Muscle of leg (tissue), 11 donors: Measurements from ENCODE around the gene NFKB1. TPM values are rescaled to one million over a fixed set of nuclear protein-coding genes. Genes with fewer than 3 reads are reported as not detected.
A peak's percentile ranks its signal among the peaks of the same experiment; 100 is the strongest.

ENCODE experiments used
- DNase-seq: peaks from one replicate; pipeline ENCODE4 v3.0.0; 2013
- H3K27ac ChIP-seq: one replicate; pipeline ENCODE4 v1.5.1; 2013; ENCODE audit warnings: mild to moderate bottlenecking, low read length, control low read depth
- H3K27me3 ChIP-seq: one replicate; pipeline ENCODE4 v1.6.1; 2013; ENCODE audit warnings: low read length; ENCODE audit not compliant: control insufficient read depth, insufficient read depth
- H3K36me3 ChIP-seq: one replicate; pipeline ENCODE4 v1.6.1; 2013; ENCODE audit warnings: low read length; ENCODE audit not compliant: control insufficient read depth, insufficient read depth
- H3K4me1 ChIP-seq: one replicate; pipeline ENCODE4 v1.6.1; 2013; ENCODE audit warnings: low read length; ENCODE audit not compliant: control insufficient read depth, insufficient read depth
- H3K4me3 ChIP-seq: one replicate; pipeline ENCODE4 v1.5.1; 2013; ENCODE audit warnings: low read length, control low read depth
- H3K9me3 ChIP-seq: replicated peaks from 2 replicates; pipeline ENCODE4 v1.6.1; 2013; ENCODE audit warnings: low read depth, low read length; ENCODE audit not compliant: control insufficient read depth
- WGBS: methylation state at CpG from one replicate; pipeline ENCODE4 v1.1.5; 2013; ENCODE audit warnings: missing lambda C conversion rate; ENCODE audit not compliant: insufficient coverage; 5-methylcytosine and 5-hydroxymethylcytosine counted together
- polyA plus RNA-seq, 8 donors: library from polyadenylated mRNA; unstranded; fragments of 120-200 nt; gene quantifications; one replicate each; pipeline versions ENCODE4 v1.2.1 to v1.2.3, GENCODE V29; 2013; ENCODE audit warnings: inconsistent platforms in 1 of 8, low replicate concordance in 1 of 8; ENCODE audit not compliant: insufficient read length in 8 of 8, insufficient read depth in 1 of 8
- total RNA-seq: library from RNA; stranded (reverse); fragments of 120-200 nt; gene quantifications from one replicate; pipeline ENCODE4 v1.2.4, GENCODE V29; 2013

Gene NFKB1
- total and polyA plus RNA-seq, 9 donors = 16.4 to 26.2 (median 19.5) TPM

DNA sequence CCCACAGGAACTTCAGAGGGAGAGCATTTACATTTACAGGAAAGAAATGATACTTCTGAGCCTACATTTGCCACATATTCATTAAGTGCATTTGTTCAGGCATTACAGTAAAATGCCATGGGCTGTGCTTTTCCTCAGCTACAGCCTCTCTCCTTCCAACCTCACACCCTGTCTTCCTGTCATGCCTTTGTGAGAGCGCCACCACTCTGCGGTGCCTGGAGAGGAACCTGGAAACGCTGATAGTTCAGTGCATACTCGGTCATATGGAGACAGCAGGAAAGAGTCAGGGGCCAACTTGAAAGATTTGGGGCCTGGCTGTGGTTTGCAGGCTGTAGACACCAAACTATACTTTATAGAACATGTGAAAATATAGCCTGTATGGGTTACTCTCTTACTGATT lies 40.5 kb downstream of the NFKB1 start:
- peaks cover 11% of the 10 kb centered on the region for H3K36me3 ChIP-seq
- no peaks in the 10 kb centered on the region for H3K27me3 ChIP-seq
- WGBS = no CpG with 5 or more reads among the region's 4 CpGs
- no peak for DNase-seq
- H3K9me3 ChIP-seq = no peaks in the 10 kb centered on the region
- no peaks in the 10 kb centered on the region for H3K4me1 ChIP-seq
- no peak overlapping the region for H3K27ac ChIP-seq
- H3K4me3 ChIP-seq = no peak overlapping the region

DNA sequence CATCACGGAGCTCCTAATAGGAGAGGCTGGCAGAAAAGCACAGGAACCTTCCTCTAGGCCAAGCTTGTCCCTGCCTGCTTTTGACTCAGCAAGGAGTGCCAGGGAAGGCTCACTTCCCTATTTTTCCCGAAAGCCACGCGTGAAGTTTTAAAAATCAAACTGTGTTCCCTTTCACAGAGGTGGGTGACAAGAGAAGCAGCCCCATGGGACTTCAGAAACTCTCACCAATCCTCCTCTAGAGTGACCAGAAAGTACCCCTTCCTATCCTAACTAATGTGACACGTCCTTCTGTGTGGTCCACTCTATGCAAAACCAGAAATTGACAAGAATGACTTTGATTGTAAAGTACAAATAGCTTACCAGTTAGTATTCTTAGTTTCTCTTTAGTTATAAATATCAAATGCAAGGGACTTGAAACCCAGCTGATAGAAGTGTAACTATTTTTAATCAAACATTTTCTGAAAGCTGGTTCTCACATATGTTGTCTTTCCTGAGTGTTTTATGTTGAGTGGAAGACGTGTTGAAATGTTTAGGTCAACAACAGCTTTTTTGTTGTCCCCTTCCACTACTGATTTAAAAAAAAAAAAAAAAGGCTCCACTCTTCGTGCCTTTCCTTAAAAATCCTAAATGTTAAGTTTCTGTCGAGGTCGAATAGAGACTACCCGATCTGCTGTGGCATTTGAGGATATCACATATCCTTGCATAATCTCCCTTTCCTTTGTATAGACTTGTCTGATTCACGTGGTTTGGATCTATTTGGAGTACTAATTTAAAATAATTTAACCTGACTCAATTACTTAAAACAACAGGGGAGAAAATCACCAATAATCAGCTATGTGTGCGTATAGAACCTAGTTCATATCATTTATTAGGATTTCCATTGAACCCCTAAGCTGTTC lies 42.1 kb downstream of the NFKB1 start:
- DNase-seq = no peak
- no peaks in the 10 kb centered on the region for H3K27me3 ChIP-seq
- H3K27ac ChIP-seq = no peak overlapping the region
- WGBS = 100% methylated on average over 3 of the region's 12 CpGs
- H3K4me3 ChIP-seq = no peak overlapping the region
- no peaks in the 10 kb centered on the region for H3K4me1 ChIP-seq
- no peaks in the 10 kb centered on the region for H3K9me3 ChIP-seq
- peaks cover 14% of the 10 kb centered on the region for H3K36me3 ChIP-seq

DNA sequence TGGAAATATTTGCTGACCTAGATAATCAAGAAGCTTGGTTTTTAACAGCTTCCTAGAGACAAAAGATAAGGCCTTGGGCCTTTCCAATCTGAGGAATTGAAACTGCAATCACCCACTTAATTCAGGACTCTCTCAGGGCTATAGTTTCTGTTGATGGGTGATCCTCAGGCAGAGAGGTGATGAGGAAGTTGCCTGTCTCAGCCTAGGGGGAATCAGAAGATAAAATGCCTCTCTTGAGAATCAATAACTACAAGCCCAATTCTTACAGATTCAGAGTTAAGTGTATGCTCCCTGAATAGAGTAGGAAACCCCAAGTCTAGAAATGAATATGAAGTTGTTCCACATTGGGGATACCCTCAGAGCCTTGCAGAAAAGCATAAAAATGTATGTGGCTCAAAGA lies 45.5 kb downstream of the NFKB1 start:
- Histone ChIP-seq H3K4me1 (no peaks in the 10 kb centered on the region), H3K9me3 (no peaks in the 10 kb centered on the region), H3K27me3 (no peaks in the 10 kb centered on the region), H3K4me3 (no peak overlapping the region), H3K27ac (no peak overlapping the region), H3K36me3 (peaks cover 5% of the 10 kb centered on the region)
- no peak for DNase-seq

DNA sequence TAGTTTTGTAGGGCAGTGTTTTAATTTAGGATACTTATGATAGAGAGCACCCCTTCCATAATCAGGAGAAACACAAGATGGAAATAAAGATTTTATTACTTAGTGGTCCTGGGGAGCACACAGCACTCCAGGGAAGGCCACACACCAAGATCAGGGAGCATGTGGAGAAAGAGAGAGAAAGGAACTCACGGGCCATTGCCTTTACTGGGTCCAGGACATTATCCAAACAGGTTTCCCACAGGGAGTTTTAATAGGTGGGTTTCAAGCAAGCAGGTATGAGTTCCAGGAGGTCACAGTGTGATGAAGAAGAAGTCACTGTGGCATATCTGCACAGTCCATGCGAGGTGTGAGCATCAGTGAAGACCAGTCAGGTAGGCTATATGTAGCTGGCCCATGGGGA lies 46.8 kb downstream of the NFKB1 start:
- Histone ChIP-seq H3K4me1 (no peaks in the 10 kb centered on the region), H3K9me3 (no peaks in the 10 kb centered on the region), H3K27me3 (no peaks in the 10 kb centered on the region), H3K36me3 (peaks cover 3% of the 10 kb centered on the region), H3K4me3 (no peak overlapping the region), H3K27ac (no peak overlapping the region)
- DNase-seq = no peak
- WGBS = 94% methylated on average over 2 of the region's 2 CpGs

DNA sequence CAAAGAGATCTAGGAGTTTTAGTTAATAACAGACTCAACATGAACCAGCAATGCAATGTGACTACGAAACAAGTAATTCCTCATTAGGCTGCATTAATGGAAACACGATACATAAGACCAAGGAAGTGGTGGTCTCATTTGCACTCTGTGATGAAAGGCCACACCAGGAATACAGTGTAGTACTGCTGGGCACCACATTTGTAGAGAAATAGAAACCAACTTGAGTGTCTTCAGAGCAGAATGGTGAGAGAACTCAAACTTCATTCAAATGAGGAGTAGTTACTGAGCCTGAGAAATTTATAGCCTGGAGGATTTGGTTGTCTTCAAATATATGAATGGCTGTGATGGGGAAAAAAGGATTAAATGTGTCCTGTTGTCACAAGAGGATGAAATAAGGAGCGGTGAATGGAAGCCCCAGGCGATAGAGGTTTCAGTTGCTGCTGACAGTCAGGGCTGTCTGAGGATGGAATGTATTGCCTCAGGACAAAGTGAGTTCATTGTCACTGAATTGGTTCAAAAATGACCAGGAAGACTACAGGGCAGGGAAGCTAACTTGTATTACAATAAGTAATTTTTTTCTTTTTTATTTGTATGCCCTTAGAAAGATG lies 50.9 kb downstream of the NFKB1 start:
- H3K27me3 ChIP-seq = no peaks in the 10 kb centered on the region
- peaks cover 3% of the 10 kb centered on the region for H3K36me3 ChIP-seq
- peaks cover 3% of the 10 kb centered on the region for H3K4me1 ChIP-seq
- H3K9me3 ChIP-seq = no peaks in the 10 kb centered on the region
- DNase-seq = no peak
- no peak overlapping the region for H3K4me3 ChIP-seq
- no peak overlapping the region for H3K27ac ChIP-seq
- 93% methylated on average over 4 of the region's 4 CpGs for WGBS

DNA sequence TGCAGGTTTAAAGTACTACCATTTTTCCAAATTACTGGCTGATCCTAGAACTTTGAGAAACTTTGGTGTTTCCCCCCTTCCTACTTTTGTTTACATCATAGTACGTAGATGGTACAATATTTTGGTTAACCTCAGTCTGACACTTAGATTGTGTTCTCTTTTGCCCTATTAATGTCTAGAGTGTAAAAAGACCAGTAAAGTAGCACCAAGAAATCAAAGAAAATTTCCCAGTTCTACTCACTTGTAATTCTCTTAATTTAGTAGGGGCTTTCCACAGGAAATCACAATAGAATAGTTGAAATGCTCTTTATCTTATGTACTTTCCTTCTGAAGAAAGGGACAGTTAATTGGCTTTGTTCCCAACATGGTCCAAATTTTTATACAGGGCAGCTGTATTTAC lies 51.6 kb downstream of the NFKB1 start:
- Histone ChIP-seq H3K4me3 (no peak overlapping the region), H3K27me3 (no peaks in the 10 kb centered on the region), H3K27ac (no peak overlapping the region), H3K4me1 (peaks cover 3% of the 10 kb centered on the region), H3K36me3 (peaks cover 3% of the 10 kb centered on the region), H3K9me3 (no peaks in the 10 kb centered on the region)
- DNase-seq = no peak
- no CpG with 5 or more reads among the region's 1 CpG for WGBS

DNA sequence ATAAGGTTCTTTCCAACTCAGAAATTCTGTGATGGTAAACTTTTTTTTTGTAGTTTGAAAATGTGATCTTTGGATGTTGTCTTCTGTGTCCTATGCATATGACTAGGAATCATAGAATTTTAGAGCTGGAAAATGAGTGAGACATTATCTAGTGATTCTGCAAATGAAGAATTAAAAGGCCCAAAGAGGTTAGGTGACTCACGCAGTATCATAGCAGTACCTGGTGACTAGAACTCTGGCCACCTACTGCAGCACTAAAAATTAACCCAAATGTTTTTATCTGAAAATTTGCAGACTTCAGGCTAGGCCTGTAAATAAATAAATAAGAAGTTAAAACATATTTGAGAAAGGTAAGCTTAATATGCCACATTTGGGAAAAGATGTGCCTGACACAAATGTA lies 52.8 kb downstream of the NFKB1 start:
- peaks cover 3% of the 10 kb centered on the region for H3K4me1 ChIP-seq
- DNase-seq = no peak
- no peaks in the 10 kb centered on the region for H3K36me3 ChIP-seq
- no peak overlapping the region for H3K27ac ChIP-seq
- H3K27me3 ChIP-seq = no peaks in the 10 kb centered on the region
- no peak overlapping the region for H3K4me3 ChIP-seq
- no CpG with 5 or more reads among the region's 1 CpG for WGBS
- H3K9me3 ChIP-seq = no peaks in the 10 kb centered on the region

DNA sequence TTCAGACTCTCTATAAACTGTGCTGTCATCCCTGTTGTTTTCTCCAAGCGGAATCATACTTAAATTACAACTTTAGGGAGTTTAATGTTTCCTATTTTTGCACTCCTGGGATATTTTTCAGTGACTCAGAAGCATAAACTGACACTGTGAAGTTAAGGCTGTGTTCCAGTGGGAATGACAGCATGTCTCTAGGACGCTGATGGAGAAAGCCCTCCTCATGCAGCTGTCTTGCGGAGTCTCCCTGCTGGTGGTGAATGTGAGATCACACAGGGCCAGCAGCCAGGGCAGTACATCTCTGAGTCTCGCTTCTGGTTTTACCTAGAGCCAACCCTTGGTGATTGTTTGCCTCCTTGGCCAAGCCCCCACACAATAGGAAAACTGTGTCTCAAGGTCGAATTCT lies 53.3 kb downstream of the NFKB1 start:
- no peaks in the 10 kb centered on the region for H3K27me3 ChIP-seq
- peak; percentile 86 for DNase-seq
- no peaks in the 10 kb centered on the region for H3K9me3 ChIP-seq
- no peak overlapping the region for H3K4me3 ChIP-seq
- no peaks in the 10 kb centered on the region for H3K36me3 ChIP-seq
- no CpG with 5 or more reads among the region's 5 CpGs for WGBS
- peak overlapping the region; percentile 32 for H3K27ac ChIP-seq
- H3K4me1 ChIP-seq = peaks cover 3% of the 10 kb centered on the region

DNA sequence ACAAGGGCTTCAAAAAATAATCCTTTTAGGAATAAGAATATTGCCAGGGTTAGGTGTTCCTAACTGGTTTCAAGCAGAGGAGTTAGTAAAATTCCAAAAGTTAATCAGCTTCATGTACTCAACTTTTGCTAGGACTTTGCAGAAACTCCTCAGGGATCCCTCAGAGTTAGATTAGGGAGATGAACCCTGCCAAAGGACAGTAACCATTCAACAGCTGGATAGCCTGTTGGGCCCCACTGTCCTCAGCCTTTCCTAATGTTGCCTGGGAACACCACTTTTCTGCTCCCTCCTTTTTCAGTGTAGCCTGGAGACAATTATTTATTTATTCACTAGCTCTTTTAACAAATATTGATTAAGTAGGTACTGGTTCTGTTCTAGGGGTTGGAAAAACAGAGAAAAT lies 53.8 kb downstream of the NFKB1 start:
- peak; percentile 50 for DNase-seq
- Histone ChIP-seq H3K36me3 (no peaks in the 10 kb centered on the region), H3K27ac (peak overlapping the region; percentile 32), H3K4me1 (peaks cover 3% of the 10 kb centered on the region), H3K27me3 (no peaks in the 10 kb centered on the region), H3K4me3 (no peak overlapping the region), H3K9me3 (no peaks in the 10 kb centered on the region)

DNA sequence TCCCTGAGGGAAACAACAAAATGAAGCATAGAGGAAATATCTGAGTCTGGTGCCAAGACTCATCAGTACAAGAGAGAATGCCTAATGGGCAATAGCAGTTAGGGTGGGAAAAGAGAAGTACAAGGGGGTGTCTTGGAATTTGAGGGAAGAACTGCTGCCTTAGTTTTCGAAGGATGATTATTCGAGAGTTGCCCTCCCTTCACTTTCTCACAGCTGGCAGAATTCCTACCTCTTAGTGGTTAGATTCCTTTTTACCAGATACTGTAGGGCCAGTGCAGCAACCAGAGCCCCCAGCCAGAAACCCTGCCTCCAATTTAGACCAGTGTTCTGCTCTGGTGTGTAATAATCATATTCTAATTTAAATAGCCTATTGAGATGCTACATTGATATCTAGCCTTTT lies 56.5 kb downstream of the NFKB1 start:
- no peaks in the 10 kb centered on the region for H3K27me3 ChIP-seq
- no peak overlapping the region for H3K4me3 ChIP-seq
- H3K9me3 ChIP-seq = no peaks in the 10 kb centered on the region
- no peak overlapping the region for H3K27ac ChIP-seq
- peaks cover 3% of the 10 kb centered on the region for H3K4me1 ChIP-seq
- WGBS = no CpG with 5 or more reads among the region's 2 CpGs
- no peak for DNase-seq
- peaks cover 4% of the 10 kb centered on the region for H3K36me3 ChIP-seq
